Epithelial cell of proximal tubule (primary cell): ENCODE data around the gene SKAP1. TPM values are rescaled to one million over a fixed set of nuclear protein-coding genes. Genes with fewer than 3 reads are reported as not detected.
"Not testable (repeated sequence)": the region's sequence is repeated elsewhere in the genome, so short reads cannot be mapped to it uniquely, and the experiment has no call there.

ENCODE experiments used
- DNase-seq: peaks from one replicate; pipeline ENCODE4 v3.0.0-alpha.2; 2011; ENCODE audit warnings: low read depth
- H3K4me3 ChIP-seq: 2 replicates; pipeline ENCODE4 v1.5.1; 2011; ENCODE audit warnings: low read depth, mild to moderate bottlenecking, low read length
- total RNA-seq: library from RNA; depleted of rRNA; stranded (reverse); fragments of >200 nt; gene quantifications from 2 replicates; pipeline ENCODE4 v1.2.3, GENCODE V29; 2015
- TF ChIP-seq, protein P1 (sequence below): conservative IDR thresholded peaks from 2 replicates; pipeline ENCODE4 v1.5.1; 2012; ENCODE audit warnings: low read depth, mild to moderate bottlenecking, low read length

SKAP1 gene
- total RNA-seq, 1 donor from 2014 or later = 11.4 TPM

DNA sequence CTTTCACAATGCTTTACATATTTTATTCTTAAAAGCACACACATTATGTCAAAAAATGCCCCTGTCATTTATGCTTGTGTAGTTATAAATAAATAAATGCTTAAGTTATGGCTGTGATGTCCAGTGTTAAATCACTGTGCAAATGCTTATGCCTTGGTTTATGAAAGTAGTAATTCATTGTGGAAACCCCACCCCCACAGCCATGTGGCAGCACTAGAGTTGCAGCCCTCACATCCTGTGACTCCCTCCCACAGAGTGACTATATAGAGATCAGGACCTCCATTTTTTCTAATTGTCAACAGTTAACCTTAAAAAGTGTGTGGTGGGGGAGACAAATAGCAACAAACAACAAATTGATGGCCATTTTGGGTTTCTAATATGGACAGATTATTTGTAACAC is 2.4 kb downstream of the SKAP1 start:
- TF ChIP-seq, protein P1, sequence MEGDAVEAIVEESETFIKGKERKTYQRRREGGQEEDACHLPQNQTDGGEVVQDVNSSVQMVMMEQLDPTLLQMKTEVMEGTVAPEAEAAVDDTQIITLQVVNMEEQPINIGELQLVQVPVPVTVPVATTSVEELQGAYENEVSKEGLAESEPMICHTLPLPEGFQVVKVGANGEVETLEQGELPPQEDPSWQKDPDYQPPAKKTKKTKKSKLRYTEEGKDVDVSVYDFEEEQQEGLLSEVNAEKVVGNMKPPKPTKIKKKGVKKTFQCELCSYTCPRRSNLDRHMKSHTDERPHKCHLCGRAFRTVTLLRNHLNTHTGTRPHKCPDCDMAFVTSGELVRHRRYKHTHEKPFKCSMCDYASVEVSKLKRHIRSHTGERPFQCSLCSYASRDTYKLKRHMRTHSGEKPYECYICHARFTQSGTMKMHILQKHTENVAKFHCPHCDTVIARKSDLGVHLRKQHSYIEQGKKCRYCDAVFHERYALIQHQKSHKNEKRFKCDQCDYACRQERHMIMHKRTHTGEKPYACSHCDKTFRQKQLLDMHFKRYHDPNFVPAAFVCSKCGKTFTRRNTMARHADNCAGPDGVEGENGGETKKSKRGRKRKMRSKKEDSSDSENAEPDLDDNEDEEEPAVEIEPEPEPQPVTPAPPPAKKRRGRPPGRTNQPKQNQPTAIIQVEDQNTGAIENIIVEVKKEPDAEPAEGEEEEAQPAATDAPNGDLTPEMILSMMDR = no peak
- no peak for DNase-seq
- no peak overlapping the region for H3K4me3 ChIP-seq

DNA sequence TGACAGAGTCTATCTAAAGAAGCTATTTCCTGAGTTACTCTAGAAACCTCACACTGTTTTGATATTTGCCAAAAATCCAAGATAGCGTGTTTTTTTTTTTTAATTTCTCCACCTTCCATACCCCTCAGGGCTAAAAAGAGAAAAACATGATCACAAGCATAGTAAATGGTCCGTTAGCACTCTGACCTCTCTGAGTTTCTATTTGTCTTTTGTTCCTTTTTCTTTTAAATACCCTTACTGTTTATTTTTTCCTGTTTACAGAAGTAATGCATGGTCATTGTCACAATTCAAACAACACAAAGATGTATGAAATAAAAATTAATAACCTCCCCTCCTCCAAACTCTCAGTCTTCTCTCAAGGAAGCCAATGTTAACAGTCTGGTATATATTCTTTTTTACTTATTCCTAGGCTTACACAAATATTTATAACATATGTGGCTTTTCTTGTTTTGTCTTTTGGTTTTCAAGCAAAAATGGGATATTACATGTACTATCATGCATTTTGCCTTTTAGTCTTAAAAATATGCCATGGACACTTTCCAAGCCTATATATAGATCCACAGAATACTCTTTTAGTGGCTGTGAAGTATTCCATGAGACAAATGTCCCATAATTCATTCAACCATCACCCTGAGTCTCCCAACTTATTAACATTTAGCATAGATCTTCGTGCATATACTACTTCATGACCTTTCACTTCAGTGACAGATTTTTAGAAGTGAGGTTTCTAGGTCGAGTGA is 3.1 kb downstream of the SKAP1 start:
- H3K4me3 ChIP-seq = no peak overlapping the region
- no peak for DNase-seq
- TF ChIP-seq, protein P1 = no peak

GRCh38 chr17:48426019-48426665 is 3.9 kb downstream of the SKAP1 start:
- TF ChIP-seq, protein P1 = no peak
- no peak for DNase-seq
- H3K4me3 ChIP-seq = no peak overlapping the region

- H3K4me3 ChIP-seq, DNase-seq: not testable (repeated sequence)
Measured at GRCh38 chr17:48422060-48422459, 8.0 kb downstream of the SKAP1 start.

DNA sequence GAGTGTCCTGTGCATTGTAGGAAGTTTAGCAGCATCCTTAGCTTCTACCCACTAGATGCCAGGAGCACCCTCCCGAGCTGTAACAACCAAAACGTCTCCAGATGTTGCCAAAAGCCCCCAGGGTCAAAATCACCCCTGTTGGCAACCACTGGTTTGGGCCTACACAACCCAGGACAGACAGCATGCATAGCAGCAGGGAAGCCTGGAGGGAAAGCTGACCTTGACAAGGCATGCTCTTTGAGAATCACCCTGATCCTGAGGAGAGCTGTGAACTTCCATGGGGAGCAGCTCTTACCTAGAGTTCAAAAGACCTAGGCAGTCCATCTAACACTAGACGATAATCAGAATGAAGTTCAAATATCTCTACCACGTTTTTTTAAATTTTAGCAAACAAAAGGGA is 9.2 kb downstream of the SKAP1 start:
- H3K4me3 ChIP-seq = no peak overlapping the region
- TF ChIP-seq, protein P1 = no peak
- DNase-seq = no peak

DNA sequence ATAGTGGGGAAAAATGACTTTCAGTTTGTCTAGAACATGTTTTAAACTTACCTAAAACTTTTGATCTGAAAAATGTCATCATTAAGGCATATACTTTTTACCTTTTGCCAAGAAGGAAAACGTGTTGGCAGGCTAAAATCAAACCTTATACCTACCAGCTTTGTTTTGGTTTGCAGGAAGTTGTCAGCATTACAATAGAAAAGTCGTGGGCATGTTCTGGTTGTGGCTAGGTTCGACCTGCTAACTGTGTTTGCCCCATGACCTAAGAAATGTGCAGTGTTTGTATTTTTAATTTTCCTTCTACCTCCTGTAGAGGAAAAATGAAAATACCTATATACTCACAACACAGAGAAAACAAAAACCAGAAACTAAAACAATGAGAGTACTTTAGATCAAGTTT is 13.0 kb downstream of the SKAP1 start:
- DNase-seq = no peak
- TF ChIP-seq, protein P1 = no peak
- H3K4me3 ChIP-seq = no peak overlapping the region

GRCh38 chr17:48413613-48414405 is 16.2 kb downstream of the SKAP1 start:
- DNase-seq = no peak
- no peak overlapping the region for H3K4me3 ChIP-seq
- TF ChIP-seq, protein P1 = no peak
